ENCODE measurements around the gene MCF2L2.

Gene MCF2L2

DNA sequence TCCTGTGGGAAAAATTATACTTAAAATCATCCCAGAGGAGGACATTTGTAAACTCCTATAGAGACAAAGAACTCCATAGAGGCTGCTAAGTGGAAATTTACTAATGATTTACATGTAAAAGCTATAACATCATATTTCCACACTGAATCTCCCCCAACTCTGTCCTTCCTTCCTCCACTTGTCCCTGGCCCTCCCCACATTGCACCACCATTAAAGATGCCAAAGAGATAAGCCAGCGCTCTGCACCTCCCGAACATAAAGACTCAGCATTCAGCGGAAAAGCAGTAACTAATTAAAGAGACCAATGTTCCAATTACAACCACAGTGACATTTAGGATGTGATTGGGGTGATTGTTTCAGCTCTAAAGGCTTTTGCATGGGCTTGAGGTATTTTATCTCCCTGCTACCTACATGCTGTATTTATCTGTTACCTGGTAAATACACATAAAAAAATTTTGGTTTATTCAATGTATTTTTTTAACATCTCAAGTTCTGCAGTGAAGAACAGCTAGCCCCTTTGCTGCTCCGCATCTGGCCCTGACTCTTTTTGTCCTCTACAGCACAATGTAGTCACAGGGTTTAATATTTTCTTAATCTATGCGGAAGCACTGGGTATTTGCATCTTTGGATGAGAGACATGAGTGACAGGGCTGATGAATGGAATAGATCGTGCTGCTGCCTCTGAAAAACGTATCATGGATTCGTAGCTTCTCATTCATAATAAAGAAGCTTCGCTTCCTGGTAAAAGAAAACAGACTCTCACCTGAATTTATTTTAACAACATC is 210.7 kb downstream of the MCF2L2 start:
- FAIRE-seq (no peak), DNase-seq (ENCODE audit: insufficient read length, low spot score) (no peak)
- TF ChIP-seq POLR2AphosphoS5 (IDR thresholded peaks at IDR 0.05; ENCODE audit: low read depth, low read length), result no peak
- no peak for TF ChIP-seq POLR2A (IDR thresholded peaks at IDR 0.05; ENCODE audit: low read depth, low read length)
- no peak for TF ChIP-seq TAF1 (IDR thresholded peaks at IDR 0.05; ENCODE audit: low read depth, low read length)
- no peak for TF ChIP-seq POU2F2 (IDR thresholded peaks at IDR 0.05; ENCODE audit: low read depth, low read length)
- no peak for TF ChIP-seq SPI1 (IDR thresholded peaks at IDR 0.05; ENCODE audit: low read depth, low read length)
- TF ChIP-seq PAX5 (IDR thresholded peaks at IDR 0.05; ENCODE audit: insufficient read depth, low read length, severe bottlenecking), result no peak

DNA sequence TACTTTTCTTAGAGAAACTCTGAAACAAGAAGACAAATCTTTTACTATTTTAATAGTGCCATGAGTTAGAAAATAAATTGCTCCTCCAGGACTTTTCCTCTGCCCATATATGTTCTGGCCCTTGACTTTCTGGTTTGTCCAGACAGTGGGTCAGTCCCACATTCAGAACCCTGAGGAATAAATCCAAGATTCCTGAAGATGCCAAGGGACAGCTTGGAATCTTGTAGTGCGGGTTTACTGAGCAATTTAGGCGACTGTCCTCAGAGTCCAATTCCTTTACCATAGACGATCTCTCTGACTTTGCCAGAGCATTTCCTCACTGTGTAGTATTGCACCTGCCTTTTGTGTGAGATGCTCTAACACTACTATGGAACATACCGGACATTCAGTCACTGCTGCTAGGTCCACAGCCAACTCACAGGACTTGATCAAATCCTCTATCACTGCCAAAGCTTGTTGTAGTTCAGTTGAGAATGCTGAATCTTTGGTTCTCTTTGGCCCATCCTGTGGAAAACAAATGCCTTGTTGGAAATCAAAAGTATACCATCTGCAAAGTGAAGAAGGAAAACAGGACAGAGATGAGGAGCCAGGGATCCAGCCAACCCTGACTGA is 212.7 kb downstream of the MCF2L2 start:
- FAIRE-seq (no peak), DNase-seq (ENCODE audit: insufficient read length, low spot score) (no peak)
- TF ChIP-seq POLR2AphosphoS5 (IDR thresholded peaks at IDR 0.05; ENCODE audit: low read depth, low read length), result no peak
- no peak for TF ChIP-seq SPI1 (IDR thresholded peaks at IDR 0.05; ENCODE audit: low read depth, low read length)
- no peak for TF ChIP-seq POLR2A (IDR thresholded peaks at IDR 0.05; ENCODE audit: low read depth, low read length)
- no peak for TF ChIP-seq PAX5 (IDR thresholded peaks at IDR 0.05; ENCODE audit: insufficient read depth, low read length, severe bottlenecking)
- no peak for TF ChIP-seq POU2F2 (IDR thresholded peaks at IDR 0.05; ENCODE audit: low read depth, low read length)
- TF ChIP-seq TAF1 (IDR thresholded peaks at IDR 0.05; ENCODE audit: low read depth, low read length), result no peak

DNA sequence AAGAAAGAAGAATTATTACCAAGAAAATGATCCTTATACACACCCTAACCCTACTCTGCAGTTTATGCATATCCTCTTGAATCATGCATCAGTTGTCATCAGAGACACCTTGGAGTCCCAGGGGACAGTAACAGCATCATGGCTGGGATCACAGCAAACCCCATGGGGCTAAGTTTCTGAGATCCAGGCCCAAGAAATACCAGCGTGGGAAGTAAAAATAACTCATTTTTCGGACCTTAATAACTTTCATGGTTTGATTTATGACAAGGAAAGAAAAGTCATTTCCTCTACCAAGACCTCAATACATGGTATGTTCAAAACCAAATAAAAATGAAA is 214.2 kb downstream of the MCF2L2 start:
- DNase-seq (ENCODE audit: insufficient read length, low spot score) (no peak), FAIRE-seq (no peak)
- TF ChIP-seq TAF1 (IDR thresholded peaks at IDR 0.05; ENCODE audit: low read depth, low read length) (no peak), SPI1 (IDR thresholded peaks at IDR 0.05; ENCODE audit: low read depth, low read length) (no peak), PAX5 (IDR thresholded peaks at IDR 0.05; ENCODE audit: insufficient read depth, low read length, severe bottlenecking) (no peak), POLR2AphosphoS5 (IDR thresholded peaks at IDR 0.05; ENCODE audit: low read depth, low read length) (no peak), POLR2A (IDR thresholded peaks at IDR 0.05; ENCODE audit: low read depth, low read length) (no peak), POU2F2 (IDR thresholded peaks at IDR 0.05; ENCODE audit: low read depth, low read length) (no peak)

DNA sequence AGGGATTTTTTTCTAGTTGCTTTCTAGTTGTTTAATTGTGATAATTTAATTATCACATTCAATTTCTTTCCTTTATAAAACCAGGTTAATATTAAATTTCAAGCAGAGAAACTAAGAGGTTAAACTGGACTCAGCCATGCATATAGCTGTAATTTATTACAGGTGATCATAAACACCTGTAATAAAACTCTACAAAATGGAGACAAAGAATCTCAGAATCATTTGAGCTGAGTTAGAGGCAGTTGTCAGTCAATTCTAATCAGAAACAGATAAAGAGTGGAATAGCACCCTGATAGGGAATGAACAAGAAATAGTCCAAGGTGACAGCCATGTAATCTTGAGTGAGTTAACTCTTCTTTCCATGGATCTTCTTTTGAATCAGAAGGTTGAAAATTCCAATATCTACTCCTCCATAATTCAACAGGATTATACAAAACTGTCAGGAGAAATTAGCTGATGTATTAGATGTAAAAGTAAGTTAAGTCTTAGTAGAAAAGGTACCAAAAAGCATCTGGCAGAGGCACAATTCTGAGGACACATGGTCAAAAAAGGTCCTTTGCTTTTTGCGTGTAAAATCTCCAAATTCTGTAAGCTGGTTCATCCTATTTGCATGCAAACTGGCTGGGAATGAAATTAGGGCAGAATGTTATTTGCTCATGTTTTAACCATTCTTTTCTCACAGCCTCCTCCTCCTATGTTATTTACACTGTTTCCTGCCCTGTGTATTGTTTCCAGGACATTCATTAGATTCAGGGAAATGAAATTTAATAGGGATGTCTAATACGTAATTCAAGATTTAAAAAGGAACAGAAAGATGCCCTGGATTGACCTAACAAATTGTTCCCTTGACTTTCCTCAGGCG is 214.8 kb downstream of the MCF2L2 start:
- DNase-seq (ENCODE audit: insufficient read length, low spot score) (no peak), FAIRE-seq (no peak)
- TF ChIP-seq POU2F2 (IDR thresholded peaks at IDR 0.05; ENCODE audit: low read depth, low read length), result no peak
- TF ChIP-seq POLR2A (IDR thresholded peaks at IDR 0.05; ENCODE audit: low read depth, low read length), result no peak
- TF ChIP-seq PAX5 (IDR thresholded peaks at IDR 0.05; ENCODE audit: insufficient read depth, low read length, severe bottlenecking), result no peak
- TF ChIP-seq TAF1 (IDR thresholded peaks at IDR 0.05; ENCODE audit: low read depth, low read length), result no peak
- TF ChIP-seq SPI1 (IDR thresholded peaks at IDR 0.05; ENCODE audit: low read depth, low read length), result no peak
- TF ChIP-seq POLR2AphosphoS5 (IDR thresholded peaks at IDR 0.05; ENCODE audit: low read depth, low read length), result no peak

DNA sequence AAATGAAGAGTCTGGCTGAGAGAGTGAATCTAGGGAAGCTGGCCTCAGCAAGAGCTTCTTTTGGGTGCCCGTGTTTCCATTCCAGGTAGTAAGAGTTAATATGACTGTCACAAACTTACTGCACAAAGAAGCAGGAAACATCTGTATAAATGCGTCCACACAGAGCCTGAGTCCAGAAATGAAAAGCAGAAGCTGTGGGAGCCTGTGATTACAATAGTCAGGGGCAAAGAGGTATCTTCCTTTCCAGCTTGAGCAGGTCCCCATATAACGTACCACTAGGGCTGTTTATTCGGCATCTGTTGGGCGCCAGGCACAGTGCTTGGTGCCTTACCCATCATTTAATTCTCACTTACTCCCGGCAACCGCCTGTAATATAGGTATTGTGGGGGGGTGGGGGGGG is 215.9 kb downstream of the MCF2L2 start:
- DNase-seq (ENCODE audit: insufficient read length, low spot score) (no peak), FAIRE-seq (no peak)
- TF ChIP-seq TAF1 (IDR thresholded peaks at IDR 0.05; ENCODE audit: low read depth, low read length), result no peak

DNA sequence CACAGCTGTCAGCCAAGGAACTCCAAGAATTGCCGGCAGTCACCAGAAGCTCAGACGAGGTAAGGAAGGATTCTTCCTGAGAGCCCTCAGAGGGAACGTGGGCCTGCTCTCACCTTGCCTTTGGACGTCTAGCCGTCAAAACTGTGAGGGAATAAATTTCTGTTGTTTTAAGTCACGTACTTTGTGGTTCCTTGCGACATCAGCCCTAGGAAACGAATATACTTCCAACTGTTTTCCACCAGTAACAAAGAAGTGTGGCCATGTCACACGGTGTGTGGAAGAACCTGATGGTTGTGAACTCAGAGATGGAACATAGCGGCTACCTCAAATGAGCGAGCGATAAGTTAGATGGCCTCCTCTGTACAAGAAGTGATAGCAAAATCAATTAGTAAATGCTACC is 216.3 kb downstream of the MCF2L2 start:
- FAIRE-seq (no peak), DNase-seq (ENCODE audit: insufficient read length, low spot score) (no peak)
- TF ChIP-seq POLR2A (IDR thresholded peaks at IDR 0.05; ENCODE audit: low read depth, low read length) (no peak), TAF1 (IDR thresholded peaks at IDR 0.05; ENCODE audit: low read depth, low read length) (no peak), POU2F2 (IDR thresholded peaks at IDR 0.05; ENCODE audit: low read depth, low read length) (no peak), SPI1 (IDR thresholded peaks at IDR 0.05; ENCODE audit: low read depth, low read length) (no peak), POLR2AphosphoS5 (IDR thresholded peaks at IDR 0.05; ENCODE audit: low read depth, low read length) (no peak), PAX5 (IDR thresholded peaks at IDR 0.05; ENCODE audit: insufficient read depth, low read length, severe bottlenecking) (no peak)

DNA sequence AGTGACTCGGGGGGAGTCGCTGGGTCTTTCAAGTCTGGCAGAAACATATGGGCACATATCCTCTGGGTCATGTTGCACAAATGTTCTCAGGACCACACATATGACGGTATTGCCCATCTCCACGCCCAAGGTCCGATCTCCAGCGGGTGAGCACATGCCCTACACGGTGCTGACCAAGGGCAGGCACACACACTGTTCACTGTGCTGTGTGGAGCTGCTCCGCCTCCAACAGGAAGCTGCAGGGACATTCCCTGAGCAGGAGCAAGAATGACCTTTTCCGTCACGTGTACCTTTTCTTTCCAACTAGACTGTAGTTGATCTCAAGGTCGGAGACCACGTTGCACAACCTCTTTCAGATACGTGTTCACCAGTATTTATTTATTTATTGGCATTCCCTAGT is 217.1 kb downstream of the MCF2L2 start:
- FAIRE-seq, result no peak
- no peak for DNase-seq (ENCODE audit: insufficient read length, low spot score)
- TF ChIP-seq PAX5 (IDR thresholded peaks at IDR 0.05; ENCODE audit: insufficient read depth, low read length, severe bottlenecking) (no peak), SPI1 (IDR thresholded peaks at IDR 0.05; ENCODE audit: low read depth, low read length) (no peak), POLR2AphosphoS5 (IDR thresholded peaks at IDR 0.05; ENCODE audit: low read depth, low read length) (no peak), TAF1 (IDR thresholded peaks at IDR 0.05; ENCODE audit: low read depth, low read length) (no peak), POU2F2 (IDR thresholded peaks at IDR 0.05; ENCODE audit: low read depth, low read length) (no peak), POLR2A (IDR thresholded peaks at IDR 0.05; ENCODE audit: low read depth, low read length) (no peak)

DNA sequence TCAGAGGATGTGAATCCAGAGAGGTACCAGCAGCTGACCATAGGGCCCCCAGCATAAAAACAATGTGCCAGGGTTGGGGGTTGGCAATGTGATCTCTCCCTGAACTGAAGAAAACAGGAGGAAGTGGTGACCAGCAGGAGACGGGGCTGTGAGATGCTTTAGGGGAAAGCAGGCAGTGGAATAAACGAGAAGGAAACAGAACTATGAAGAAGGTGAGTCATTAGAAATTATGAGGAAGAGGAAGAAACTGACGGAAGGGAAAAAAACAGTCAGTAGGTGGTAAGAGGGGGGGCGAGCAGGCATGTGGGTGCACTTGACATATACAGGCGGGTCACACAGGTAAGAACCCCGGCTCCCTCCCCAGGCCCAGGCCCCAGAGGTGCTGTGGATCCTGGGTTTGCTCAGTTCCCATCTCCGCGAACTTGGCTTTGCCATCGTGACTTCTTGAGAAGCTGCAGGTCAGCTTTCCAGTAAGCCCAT is 217.5 kb downstream of the MCF2L2 start:
- no peak for FAIRE-seq
- DNase-seq (ENCODE audit: insufficient read length, low spot score), result no peak
- TF ChIP-seq POLR2AphosphoS5 (IDR thresholded peaks at IDR 0.05; ENCODE audit: low read depth, low read length), result no peak
- TF ChIP-seq POLR2A (IDR thresholded peaks at IDR 0.05; ENCODE audit: low read depth, low read length), result no peak
- TF ChIP-seq TAF1 (IDR thresholded peaks at IDR 0.05; ENCODE audit: low read depth, low read length), result no peak
- no peak for TF ChIP-seq PAX5 (IDR thresholded peaks at IDR 0.05; ENCODE audit: insufficient read depth, low read length, severe bottlenecking)
- TF ChIP-seq POU2F2 (IDR thresholded peaks at IDR 0.05; ENCODE audit: low read depth, low read length), result no peak
- TF ChIP-seq SPI1 (IDR thresholded peaks at IDR 0.05; ENCODE audit: low read depth, low read length), result no peak

DNA sequence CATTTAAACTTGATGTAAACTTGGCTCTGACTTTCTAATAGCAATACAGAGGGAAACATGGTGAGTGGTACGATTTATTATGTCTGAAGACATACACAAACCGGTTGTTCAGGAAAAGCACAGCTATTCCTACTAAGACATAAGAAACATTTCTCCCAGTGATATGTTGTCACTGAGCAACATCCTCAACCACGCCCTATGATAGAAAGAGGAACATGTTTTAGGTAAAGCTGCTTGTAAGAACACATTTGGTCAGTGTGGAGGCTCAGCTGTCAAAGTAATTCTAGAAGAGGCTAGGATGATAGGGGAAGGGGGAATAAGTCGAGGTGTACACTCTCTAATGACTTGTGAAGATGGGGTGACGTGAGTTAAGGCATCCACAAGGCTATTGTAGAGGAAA is 218.1 kb downstream of the MCF2L2 start:
- no peak for TF ChIP-seq PAX5 (IDR thresholded peaks at IDR 0.05; ENCODE audit: insufficient read depth, low read length, severe bottlenecking)
- TF ChIP-seq POLR2A (IDR thresholded peaks at IDR 0.05; ENCODE audit: low read depth, low read length), result no peak
- no peak for TF ChIP-seq POLR2AphosphoS5 (IDR thresholded peaks at IDR 0.05; ENCODE audit: low read depth, low read length)
- no peak for TF ChIP-seq POU2F2 (IDR thresholded peaks at IDR 0.05; ENCODE audit: low read depth, low read length)
- TF ChIP-seq SPI1 (IDR thresholded peaks at IDR 0.05; ENCODE audit: low read depth, low read length), result no peak
- TF ChIP-seq TAF1 (IDR thresholded peaks at IDR 0.05; ENCODE audit: low read depth, low read length), result no peak
- FAIRE-seq (no peak), DNase-seq (ENCODE audit: insufficient read length, low spot score) (no peak)

All from GM12891 (cell line).